ENCODE results near the gene CTRB2. TPM values are rescaled to one million over a fixed set of nuclear protein-coding genes. Genes with fewer than 3 reads are reported as not detected.
A peak's percentile ranks its signal among the peaks of the same experiment; 100 is the strongest.

Gene CTRB2
- total and polyA plus RNA-seq, 2 of the 8 experiments (the other 6 are each of a cell fraction or from before 2014, with no cell fraction given) = not detected

DNA sequence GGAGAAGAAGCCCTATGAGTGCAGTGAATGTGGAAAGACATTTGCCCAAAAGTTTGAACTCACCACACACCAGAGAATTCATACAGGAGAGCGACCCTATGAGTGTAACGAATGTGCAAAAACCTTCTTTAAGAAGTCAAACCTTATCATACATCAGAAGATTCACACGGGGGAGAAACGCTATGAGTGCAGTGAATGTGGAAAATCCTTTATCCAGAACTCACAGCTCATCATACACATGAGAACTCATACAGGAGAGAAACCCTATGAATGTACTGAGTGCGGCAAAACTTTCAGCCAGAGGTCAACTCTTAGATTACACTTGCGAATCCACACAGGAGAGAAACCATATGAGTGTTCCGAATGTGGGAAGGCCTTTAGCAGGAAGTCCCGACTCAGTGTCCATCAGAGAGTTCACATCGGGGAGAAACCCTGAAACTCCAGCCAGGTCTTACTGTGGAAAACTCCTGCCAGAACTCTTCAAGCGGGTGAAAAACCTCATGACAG lies 37.0 kb downstream of the CTRB2 start:
- Histone ChIP-seq H3K14ac (ENCODE audit: insufficient read length) (no peak overlapping the region), H3K4me1 (replicated peaks in 1 of 4; ENCODE audit: control insufficient read depth in 3 of 4, insufficient read depth in 4 of 4, low read length in 3 of 4) (no peaks in the 10 kb centered on the region), H3K9me3 (ENCODE audit: insufficient read depth in 2 of 2, low read depth in 1 of 2, low read length in 1 of 2) (peaks cover 57 to 72% of the 10 kb centered on the region in 2 experiments), H2BK15ac (ENCODE audit: low read length) (no peak overlapping the region), H3K56ac (replicated peaks; ENCODE audit: insufficient read length, low read depth, low read length) (no peak overlapping the region), H2BK12ac (ENCODE audit: low read depth, low read length) (no peak overlapping the region), H2AFZ (ENCODE audit: low read length) (no peak overlapping the region), H3K79me1 (ENCODE audit: low read depth, low read length) (no peaks in the 10 kb centered on the region), H4K91ac (replicated peaks; ENCODE audit: insufficient read length, low read length) (no peak overlapping the region), H3K4me2 (ENCODE audit: insufficient read depth in 1 of 2, low read depth in 2 of 2, low read length in 2 of 2) (no peak overlapping the region), H3K79me2 (ENCODE audit: control insufficient read depth in 1 of 2, insufficient read depth in 2 of 2, low read length in 2 of 2) (no peaks in the 10 kb centered on the region), H2BK120ac (replicated peaks; ENCODE audit: low read depth, low read length) (no peak overlapping the region), H3K18ac (ENCODE audit: extremely low read depth, low read length) (no peak overlapping the region), H2BK5ac (ENCODE audit: low read depth, low read length) (no peak overlapping the region), H3K27ac (ENCODE audit: low read depth, low read length) (no peak overlapping the region), H4K8ac (ENCODE audit: extremely low read depth, insufficient read depth, low read length) (no peak overlapping the region), H3K4ac (replicated peaks; ENCODE audit: insufficient read length, low read depth, low read length) (no peak overlapping the region), H3K36me3 (ENCODE audit: control insufficient read depth in 2 of 4, insufficient read depth in 4 of 4, low read length in 3 of 4) (peaks cover 5 to 60% (median 47%) of the 10 kb centered on the region in 4 experiments; a peak in 7 of 8 replicates), H2BK20ac (ENCODE audit: low read length) (no peak overlapping the region), H4K20me1 (replicated peaks in 1 of 2; ENCODE audit: control insufficient read depth in 1 of 2, insufficient read depth in 2 of 2, low read length in 2 of 2) (no peaks in the 10 kb centered on the region), H2AK5ac (ENCODE audit: low read depth, low read length) (no peak overlapping the region), H3K23me2 (ENCODE audit: low read depth, low read length) (no peaks in the 10 kb centered on the region), H4K5ac (ENCODE audit: insufficient read length, low read depth, low read length) (no peak overlapping the region), H3K9ac (replicated peaks in 1 of 4; ENCODE audit: extremely low read depth in 1 of 4, low read depth in 3 of 4, low read length in 3 of 4) (no peak overlapping the region), H3K23ac (ENCODE audit: insufficient read length) (no peak overlapping the region), H3K4me3 (ENCODE audit: extremely low read depth in 1 of 4, insufficient read depth in 2 of 4, low read depth in 3 of 4, low read length in 4 of 4) (no peak overlapping the region), H3K27me3 (replicated peaks in 1 of 4; ENCODE audit: control insufficient read depth in 3 of 4, extremely low read depth in 1 of 4, insufficient read depth in 3 of 4, low read length in 3 of 4) (no peaks in the 10 kb centered on the region)
- FAIRE-seq = no peak
- CTCF ChIA-PET (ENCODE audit: partially characterized antibody) = no interaction called here
- POLR2A ChIA-PET (ENCODE audit: partially characterized antibody) = no interaction called here
- TF ChIP-seq SUZ12 (IDR thresholded peaks at IDR 0.05; ENCODE audit: low read length) = no peak
- peak; percentile 92 for TF ChIP-seq ZNF274 (IDR thresholded peaks at IDR 0.05; ENCODE audit: borderline replicate concordance, extremely low read depth, low read length)
- 95% methylated on average over 10 of the region's 10 CpGs; no CpG with 5 or more reads in 1 of the 2 experiments for WGBS, 2 experiments (ENCODE audit: extremely low coverage in 1 of 2, insufficient coverage in 1 of 2, insufficient read length in 1 of 2, insufficient replicate concordance in 2 of 2, low coverage in 1 of 2, low lambda C conversion rate in 2 of 2, missing lambda C conversion rate in 1 of 2)
- no peak for DNase-seq (ENCODE audit: low read depth in 1 of 2, low spot score in 2 of 2)
